HG03095 (cell line): ENCODE data around the gene DKC1.
A peak's percentile ranks its signal among the peaks of the same experiment; 100 is the strongest.

ENCODE experiments used
- ATAC-seq: cut with Tn5 transposase; IDR thresholded peaks from one replicate; pipeline ENCODE4 v1.9.1; 2021; ENCODE audit warnings: moderate library complexity; ENCODE audit not compliant: unreplicated experiment

Gene DKC1

GRCh38 chrX:154735695-154736393, 26.8 kb upstream of the DKC1 start:
- no peak for ATAC-seq

GRCh38 chrX:154737136-154737535, 25.5 kb upstream of the DKC1 start:
- no peak for ATAC-seq

GRCh38 chrX:154738011-154738738, 24.5 kb upstream of the DKC1 start:
- no peak for ATAC-seq

- ATAC-seq, result no peak
Measured at GRCh38 chrX:154739952-154740465, 22.7 kb upstream of the DKC1 start.

- ATAC-seq, result no peak
Measured at GRCh38 chrX:154742613-154743012, 20.1 kb upstream of the DKC1 start.

- ATAC-seq, result no peak
Measured at GRCh38 chrX:154748712-154749339, 13.8 kb upstream of the DKC1 start.

- no peak for ATAC-seq
Measured at GRCh38 chrX:154749856-154750255, 12.8 kb upstream of the DKC1 start.

- peak; percentile 50 for ATAC-seq
Measured at GRCh38 chrX:154750301-154751202, 12.1 kb upstream of the DKC1 start, which contains the start of gene GAB3. GAB3 (minus strand) TSS chrX:154751077; CDS start chrX:154751025, 52 bp downstream.

- ATAC-seq, result no peak
Measured at GRCh38 chrX:154751203-154751668, 11.4 kb upstream of the DKC1 start.

- ATAC-seq, result no peak
Measured at GRCh38 chrX:154751669-154752271, 10.9 kb upstream of the DKC1 start.

- no peak for ATAC-seq
Measured at GRCh38 chrX:154758696-154759095, 4.0 kb upstream of the DKC1 start.

- no peak for ATAC-seq
Measured at GRCh38 chrX:154761977-154762536, 607 bp upstream of the DKC1 start.

GRCh38 chrX:154774622-154775021, 12.0 kb downstream of the DKC1 start:
- no peak for ATAC-seq

- no peak for ATAC-seq
Measured at GRCh38 chrX:154775419-154776349, 13.0 kb downstream of the DKC1 start.

GRCh38 chrX:154776753-154777152, 14.1 kb downstream of the DKC1 start:
- no peak for ATAC-seq

GRCh38 chrX:154779261-154779660, 16.6 kb downstream of the DKC1 start:
- no peak for ATAC-seq

- ATAC-seq, result no peak
Measured at GRCh38 chrX:154780968-154781367, 18.3 kb downstream of the DKC1 start.

- ATAC-seq, result no peak
Measured at GRCh38 chrX:154784149-154784995, 21.7 kb downstream of the DKC1 start.
